GM19328 (cell line): ENCODE data around the gene SLC28A2.
A peak's percentile ranks its signal among the peaks of the same experiment; 100 is the strongest.
"Not testable (repeated sequence)": the region's sequence is repeated elsewhere in the genome, so short reads cannot be mapped to it uniquely, and the experiment has no call there.

ENCODE experiments used
- ATAC-seq: cut with Tn5 transposase; IDR thresholded peaks from one replicate; pipeline ENCODE4 v1.9.1; 2021; ENCODE audit warnings: mild to moderate bottlenecking, moderate library complexity; ENCODE audit not compliant: unreplicated experiment

The SLC28A2 gene

DNA sequence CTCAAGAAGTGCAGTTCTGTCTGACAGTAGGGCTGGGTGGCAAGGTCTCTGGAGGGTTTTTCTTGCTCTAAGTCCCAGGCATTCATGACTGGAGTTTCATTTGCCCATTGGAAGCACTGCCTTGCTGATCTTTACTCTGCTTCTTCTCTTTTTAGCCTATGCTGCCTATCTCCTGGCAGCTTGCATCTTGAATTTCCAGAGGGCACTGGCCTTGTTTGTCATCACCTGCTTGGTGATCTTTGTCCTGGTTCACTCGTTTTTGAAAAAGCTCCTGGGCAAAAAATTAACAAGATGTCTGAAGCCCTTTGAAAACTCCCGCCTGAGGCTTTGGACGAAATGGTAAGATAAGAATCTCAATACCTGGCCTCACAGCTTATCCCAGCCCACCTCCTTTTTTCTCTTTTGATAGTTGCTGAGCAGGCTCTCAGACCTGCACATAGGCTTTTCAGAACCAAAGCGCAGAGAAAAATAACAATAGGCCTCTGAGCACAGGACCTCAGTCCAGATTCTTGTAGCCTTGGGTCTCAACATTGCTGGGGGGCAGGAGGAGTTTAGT, 10.9 kb downstream of the SLC28A2 start:
- no peak for ATAC-seq

DNA sequence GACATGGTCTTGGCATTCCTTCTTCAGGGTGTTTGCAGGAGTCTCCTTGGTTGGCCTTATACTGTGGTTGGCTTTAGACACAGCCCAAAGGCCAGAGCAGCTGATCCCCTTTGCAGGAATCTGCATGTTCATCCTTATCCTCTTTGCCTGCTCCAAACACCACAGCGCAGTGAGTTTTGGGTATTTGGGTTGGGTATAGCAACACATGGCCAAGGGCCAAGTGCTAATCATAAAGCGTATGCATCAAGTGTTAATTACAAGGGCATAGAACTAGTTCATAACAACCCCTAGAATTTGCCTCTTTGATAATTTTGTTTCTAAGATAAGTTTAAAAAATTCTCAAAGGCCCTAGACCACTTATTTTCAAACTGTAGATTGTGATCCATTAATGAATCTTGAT, 11.8 kb downstream of the SLC28A2 start:
- no peak for ATAC-seq

DNA sequence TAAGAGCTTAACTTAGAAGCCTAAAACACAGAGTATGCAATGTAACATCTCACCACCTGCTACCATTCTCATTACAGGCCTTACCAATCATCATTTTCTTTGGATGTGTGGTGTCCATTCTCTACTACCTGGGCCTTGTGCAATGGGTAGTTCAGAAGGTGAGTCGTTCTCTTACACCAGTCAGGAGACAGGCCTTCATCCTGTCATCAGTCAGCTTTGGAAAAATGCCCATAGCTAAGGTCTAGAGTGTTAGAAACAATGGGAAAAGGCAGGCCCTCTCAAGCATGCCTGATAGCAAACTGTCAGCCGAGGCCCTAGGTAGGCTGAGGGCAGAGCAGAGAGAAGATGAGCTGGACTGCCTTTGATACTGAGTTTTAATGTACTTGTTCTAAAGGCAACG, 13.5 kb downstream of the SLC28A2 start:
- ATAC-seq: no peak

DNA sequence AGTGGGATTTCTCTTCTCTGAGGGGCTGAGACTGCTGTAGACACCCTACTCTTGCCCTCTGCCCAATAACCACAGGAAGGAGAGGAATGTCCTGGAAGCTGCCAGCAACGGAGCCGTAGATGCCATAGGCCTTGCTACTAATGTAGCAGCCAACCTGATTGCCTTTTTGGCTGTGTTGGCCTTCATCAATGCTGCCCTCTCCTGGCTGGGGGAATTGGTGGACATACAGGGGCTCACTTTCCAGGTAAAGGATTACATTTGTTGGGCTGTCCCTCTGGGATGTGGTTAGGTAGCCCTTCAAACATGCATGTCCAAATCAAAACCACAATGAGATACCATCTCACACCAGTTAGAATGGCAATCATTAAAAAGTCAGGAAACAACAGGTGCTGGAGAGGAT, 16.1 kb downstream of the SLC28A2 start:
- no peak for ATAC-seq

- ATAC-seq: no peak
Observed at GRCh38 chr15:45274636-45275380, 22.8 kb downstream of the SLC28A2 start.

DNA sequence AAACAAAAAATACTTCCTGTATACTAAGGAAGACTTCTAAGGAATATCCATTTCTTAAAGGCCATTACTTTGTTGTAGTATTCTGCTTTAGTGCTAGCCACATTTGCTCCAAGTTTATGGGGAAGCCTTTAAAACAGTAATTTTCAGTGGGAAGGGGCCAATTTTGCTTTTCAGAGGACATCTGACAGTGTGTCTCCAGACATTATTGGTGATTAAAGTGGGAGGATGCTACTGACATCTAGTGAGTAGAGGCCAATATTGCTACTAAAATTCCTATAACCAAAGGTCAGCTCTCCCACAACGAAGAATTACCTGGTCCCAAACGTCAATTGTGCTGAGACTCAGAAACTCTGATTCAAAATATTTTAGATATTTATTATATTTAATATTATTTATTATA, 24.8 kb downstream of the SLC28A2 start:
- no peak for ATAC-seq

- ATAC-seq: peak; percentile 100
Observed at GRCh38 chr15:45279024-45279698, 27.1 kb downstream of the SLC28A2 start.

GRCh38 chr15:45285413-45285812, 33.4 kb downstream of the SLC28A2 start:
- ATAC-seq: no peak

DNA sequence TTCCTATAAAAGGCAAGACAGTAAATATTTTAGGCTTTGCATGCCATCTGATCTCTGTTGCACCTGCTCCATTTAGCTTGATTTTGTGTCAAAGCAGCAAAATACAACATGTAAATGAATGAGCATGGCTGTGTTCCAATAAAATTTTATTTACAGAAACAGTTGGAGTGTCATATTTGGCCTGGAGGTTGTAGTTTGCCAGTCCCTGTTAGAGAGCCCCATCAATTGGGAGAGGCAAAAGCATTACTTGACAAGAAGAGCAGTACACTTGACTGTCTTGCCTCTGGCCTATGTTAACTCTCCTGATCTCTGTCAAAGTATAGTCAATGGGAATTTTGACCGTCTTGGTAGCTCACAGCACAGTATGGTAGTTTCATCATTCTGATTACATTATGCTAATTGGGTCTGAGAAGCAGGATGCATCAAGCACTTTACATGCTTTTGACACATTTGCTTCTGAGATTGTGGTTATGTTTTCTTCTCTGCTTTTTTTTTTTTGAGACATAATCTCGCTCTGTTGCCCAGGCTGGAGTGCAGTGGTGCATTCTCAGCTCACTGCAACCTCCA, 35.4 kb downstream of the SLC28A2 start:
- ATAC-seq: no peak

DNA sequence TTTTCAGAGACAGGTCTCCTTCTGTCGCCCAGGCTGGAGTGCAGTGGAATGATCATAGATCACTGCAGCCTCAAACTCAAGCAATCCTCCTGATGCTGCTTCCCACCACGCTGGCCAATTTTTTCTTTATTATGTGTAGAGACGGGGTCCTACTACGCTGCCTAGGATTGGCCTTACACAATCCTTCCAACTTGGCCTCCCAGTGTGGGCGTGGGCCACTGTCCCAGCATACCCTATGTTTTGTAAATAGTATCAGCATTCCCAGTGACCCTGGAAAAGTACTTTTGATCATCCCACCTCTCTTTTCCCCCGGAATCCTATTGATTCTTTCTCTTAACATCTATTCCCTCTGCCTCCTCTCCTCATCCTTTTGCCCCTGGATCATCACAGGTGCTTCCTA, 36.9 kb downstream of the SLC28A2 start:
- no peak for ATAC-seq

DNA sequence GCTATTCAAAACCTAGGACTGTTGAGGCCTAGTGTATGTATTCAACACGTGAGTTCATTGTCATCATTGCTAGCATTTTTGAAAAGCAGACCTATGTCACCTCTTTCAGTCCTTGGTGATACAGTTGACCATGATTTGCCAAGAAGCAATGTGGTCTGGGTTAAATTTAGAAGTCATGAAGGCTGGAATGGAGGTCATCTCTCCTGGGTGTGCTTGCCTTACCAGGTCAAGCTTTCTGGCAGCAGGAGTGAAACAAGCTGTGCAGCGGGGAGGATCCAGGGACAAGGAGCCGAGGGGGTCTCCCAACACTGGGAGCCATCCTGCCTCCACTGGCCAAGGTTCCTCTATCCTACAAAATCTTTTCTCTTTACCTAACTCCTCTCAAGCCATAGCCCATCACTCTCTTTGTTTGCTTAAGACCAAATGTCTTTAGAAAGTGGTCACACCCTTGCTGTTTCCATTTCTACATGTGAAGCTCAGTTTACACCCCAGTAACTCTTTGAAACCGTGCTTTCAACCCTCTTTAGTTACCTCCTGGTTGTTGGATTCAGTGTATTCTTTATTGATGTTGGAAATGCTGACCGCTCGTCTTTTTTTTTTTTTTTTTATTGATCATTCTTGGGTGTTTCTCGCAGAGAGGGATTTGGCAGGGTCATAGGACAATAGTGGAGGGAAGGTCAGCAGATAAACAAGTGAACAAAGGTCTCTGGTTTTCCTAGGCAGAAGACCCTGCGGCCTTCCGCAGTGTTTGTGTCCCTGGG, 40.0 kb downstream of the SLC28A2 start:
- no peak for ATAC-seq

GRCh38 chr15:45293326-45293725, 41.3 kb downstream of the SLC28A2 start:
- not testable (repeated sequence) for ATAC-seq

- ATAC-seq: not testable (repeated sequence)
Observed at GRCh38 chr15:45298964-45299378, 46.9 kb downstream of the SLC28A2 start.

- no peak for ATAC-seq
Observed at GRCh38 chr15:45304711-45305110, 52.7 kb downstream of the SLC28A2 start.

- no peak for ATAC-seq
Observed at GRCh38 chr15:45306105-45306504, 54.1 kb downstream of the SLC28A2 start.

- no peak for ATAC-seq
Observed at GRCh38 chr15:45307230-45307924, 55.3 kb downstream of the SLC28A2 start.

DNA sequence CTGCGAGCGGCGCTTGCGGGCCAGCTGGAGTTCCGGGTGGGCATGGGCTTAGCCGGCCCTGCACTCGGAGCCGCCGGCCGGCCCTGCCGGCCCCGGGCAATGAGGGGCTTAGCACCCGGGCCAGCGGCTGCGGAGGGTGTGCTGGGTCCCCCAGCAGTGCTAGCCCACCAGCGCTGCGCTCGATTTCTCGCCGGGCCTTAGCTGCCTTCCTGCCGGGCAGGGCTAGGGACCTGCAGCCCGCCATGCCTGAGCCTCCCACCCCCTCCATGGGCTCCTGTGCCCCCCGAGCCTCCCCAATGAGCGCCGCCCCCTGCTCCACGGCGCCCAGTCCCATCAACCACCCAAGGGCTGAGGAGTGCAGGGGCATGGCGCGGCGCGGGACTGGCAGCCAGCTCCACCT, 62.1 kb downstream of the SLC28A2 start:
- ATAC-seq: not testable (repeated sequence)

- ATAC-seq: no peak
Observed at GRCh38 chr15:45314960-45315359, 62.9 kb downstream of the SLC28A2 start.

- ATAC-seq: no peak
Observed at GRCh38 chr15:45319472-45320214, 67.6 kb downstream of the SLC28A2 start.
